ENCODE measurements around the gene BCL11A.
"Not testable (repeated sequence)": the region's sequence is repeated elsewhere in the genome, so short reads cannot be mapped to it uniquely, and the experiment has no call there.

Gene BCL11A

DNA sequence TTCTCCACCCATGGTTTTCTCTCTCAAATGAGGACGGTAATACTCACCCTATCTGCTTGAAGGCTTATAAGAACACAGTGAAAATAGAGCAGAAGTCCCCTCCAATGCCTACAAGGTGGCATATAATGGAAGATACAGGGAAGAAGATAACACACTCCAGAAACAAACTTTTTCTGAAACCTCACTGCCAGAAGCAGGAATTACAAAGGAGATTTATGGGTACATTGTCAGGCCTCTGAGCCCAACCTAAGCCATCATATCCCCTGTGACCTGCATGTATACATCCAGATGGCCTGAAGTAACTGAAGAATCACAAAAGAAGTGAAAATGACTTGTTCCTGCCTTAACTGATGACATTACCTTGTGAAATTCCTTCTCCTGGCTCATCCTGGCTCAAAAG is 136.2 kb downstream of the BCL11A start:
- not testable (repeated sequence) for DNase-seq

DNA sequence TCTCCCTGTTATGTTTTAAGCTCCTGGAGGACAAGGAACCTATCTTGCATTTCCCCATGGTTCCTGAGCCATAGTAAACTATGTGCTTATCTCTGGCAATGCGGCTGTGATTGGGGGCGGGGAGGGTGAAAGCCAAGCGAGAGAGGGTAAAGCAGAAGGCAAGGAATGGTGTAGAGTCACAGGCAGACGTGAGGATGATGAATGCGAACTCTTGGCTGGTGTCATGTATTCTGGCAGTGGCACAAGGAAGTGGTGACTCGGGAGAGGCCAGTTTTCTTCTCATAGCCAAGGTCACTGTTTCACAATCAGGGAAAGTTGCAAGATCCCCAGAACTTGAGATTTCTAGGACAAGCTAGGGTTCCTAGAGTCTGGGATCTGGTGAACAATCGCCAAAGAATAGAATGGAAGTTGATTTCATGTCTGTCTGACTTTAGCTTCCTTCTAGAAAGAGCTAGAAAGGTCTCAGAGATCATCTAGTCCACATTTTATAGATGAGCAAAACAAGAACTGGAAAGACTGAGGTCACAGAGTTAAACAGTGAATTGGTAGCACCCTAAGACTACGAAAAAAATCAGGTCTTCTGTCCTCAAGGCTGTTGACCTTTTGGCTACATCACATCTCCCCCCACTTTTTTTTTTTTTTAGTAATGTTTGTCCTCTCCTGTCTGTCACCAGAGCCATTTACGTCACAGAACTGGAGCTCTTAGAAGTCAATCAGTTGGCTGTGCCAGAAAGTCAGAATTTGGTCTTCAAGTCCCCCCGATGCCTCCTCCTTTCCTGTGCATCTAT is 137.0 kb downstream of the BCL11A start:
- no peak for DNase-seq

DNA sequence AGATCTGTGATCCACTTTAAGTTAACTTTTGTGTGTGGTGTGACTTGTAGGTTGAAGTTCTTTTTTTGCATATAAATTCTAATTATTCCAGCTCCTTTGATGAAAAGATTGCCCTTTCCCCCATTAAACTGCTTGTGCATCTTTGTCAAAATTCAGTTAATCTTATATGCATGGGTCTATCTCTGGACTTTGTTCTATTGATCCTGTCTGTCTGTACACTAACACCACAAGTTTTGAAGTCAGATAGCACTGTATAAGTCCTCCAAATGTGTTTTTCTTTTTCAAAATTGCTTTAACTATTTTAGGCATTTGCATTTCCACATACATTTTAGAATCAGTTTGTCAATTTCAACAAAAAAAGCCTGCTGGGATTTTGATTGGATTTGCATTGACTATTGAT is 137.6 kb downstream of the BCL11A start:
- DNase-seq, result no peak

DNA sequence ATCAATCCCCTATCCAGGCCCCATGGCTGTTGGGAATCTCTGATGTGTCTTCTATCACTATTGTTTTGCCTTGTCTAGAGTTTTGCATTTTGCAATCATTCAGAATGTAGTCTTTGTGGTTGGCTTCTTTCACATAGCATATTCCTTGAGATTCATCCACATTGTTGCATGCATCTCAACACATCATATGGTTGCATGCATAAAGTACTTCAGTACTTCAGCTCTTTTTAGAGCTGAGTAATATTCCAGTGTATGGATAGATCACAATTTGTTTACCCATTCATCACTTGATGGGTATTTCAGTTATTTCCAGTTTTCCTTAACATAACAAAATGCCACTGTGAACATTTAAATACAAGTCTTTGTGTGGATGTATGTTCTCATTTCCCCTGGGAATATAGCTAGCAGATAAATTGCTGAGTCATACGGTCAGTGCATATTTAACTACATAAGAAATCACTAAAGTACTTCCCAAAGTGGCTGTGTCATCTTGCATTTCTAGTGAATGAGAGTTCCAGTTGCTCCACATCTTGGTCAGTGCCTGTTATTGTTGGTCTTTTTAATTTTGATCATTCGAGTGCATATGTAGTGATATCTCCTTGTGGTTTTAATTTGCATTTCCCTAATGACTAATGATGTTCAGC is 138.8 kb downstream of the BCL11A start:
- DNase-seq, result no peak

DNA sequence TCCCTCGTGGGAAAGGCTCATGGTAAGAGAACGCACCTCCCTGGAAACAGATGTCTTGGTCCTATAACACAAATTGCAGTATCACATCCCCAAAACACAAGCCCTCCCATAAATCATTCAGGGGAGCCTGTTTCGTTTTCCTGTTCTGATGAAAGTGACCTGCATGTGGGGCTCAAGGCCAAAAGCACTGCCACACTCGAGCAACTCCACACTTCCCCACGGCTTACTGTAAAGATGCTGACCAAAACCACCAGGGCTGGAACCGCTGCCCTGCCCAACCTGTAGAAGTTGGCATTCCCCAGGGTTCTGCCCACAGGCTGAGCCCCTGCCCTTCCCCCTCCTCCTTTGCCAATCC is 139.7 kb downstream of the BCL11A start:
- DNase-seq, result no peak

DNA sequence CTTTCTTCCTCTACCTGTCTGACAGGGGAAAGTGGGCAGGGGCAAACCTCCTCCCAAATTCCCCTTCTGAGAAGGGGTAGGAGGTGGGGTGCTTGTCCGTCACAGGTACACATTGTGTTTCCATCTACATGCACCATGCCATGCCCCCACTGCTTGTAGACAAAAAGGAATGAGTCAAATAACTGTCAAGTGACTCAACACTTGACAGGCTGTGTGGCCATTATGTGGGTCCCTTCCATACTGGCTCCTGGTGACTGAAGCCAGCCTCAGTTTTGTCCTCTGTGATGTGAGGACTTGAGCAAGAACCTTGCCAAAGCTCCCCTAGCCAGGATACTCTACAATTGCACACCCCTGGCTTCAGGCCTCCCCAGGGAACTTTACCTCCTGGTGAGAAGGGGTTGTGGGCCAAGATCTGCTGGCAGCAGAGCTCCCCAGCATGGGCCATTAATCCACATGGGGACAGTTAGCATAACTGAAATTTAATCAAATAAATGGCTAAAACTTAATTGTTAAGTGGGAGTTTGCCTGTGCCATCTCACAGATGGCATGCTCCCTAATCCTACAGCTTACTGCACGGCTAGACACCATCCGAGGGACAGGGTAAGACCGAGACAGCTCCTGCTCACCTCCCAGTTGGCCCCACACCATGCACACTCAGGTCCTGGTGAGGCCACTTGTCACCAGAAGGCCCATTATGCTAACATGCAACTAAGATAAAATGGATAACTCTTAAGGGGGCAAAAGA is 140.2 kb downstream of the BCL11A start:
- DNase-seq, result no peak

DNA sequence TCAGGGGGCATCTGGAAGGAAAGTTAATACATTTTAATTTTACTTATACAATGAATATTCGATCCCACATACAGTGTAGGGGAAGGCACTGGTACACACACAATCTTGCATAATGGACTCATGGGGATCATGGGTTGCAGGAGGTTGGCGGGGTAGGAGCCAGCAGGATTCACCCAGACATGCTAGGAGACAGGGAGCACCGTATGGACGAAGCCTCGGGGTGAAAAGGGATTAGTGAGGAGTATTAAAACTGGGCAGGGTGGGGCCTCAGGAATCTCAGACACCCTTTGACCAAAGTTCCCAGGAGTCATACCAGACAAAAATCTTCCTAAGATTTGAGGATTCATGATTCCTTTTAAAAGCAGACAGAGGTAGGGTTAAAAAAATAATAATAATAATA is 140.8 kb downstream of the BCL11A start:
- no peak for DNase-seq

DNA sequence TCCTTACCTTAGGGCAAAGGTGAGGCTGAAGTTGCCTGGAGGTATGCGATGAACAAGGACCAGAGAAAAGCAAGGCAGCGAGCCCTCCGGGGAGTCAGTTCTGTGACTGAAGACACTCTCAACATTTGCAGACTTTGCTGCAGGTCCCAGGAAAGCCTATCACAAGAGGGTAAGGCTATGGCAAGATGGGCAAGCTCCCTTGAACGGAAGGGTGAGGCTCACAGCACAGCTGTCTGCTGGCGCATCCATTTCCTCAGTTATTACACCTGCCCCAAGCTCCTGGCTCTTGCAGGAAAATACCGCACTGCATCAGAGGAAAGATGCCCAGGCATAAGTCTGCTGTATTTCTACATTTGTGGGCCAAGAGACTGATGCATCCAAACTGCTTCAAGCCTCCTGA is 141.4 kb downstream of the BCL11A start:
- no peak for DNase-seq

DNA sequence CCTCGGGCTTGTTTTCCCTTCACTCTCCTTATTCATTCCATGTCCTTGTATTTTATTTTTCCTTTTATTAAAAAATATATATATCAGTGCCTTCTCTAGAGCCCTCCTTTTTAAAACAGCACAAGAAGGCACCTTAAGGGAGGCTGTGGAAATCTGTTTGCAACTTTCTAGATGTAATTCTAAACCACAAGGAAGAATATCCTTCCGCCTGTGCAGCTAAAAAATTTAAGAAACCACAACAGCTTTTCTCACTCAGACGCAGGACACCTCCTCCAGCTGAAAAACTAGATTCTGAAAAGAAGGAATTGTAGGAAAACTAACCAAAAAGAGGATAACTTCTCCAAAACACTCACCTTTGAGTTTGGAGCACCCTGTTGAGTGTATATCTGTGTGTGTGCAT is 142.2 kb downstream of the BCL11A start:
- DNase-seq, result no peak

DNA sequence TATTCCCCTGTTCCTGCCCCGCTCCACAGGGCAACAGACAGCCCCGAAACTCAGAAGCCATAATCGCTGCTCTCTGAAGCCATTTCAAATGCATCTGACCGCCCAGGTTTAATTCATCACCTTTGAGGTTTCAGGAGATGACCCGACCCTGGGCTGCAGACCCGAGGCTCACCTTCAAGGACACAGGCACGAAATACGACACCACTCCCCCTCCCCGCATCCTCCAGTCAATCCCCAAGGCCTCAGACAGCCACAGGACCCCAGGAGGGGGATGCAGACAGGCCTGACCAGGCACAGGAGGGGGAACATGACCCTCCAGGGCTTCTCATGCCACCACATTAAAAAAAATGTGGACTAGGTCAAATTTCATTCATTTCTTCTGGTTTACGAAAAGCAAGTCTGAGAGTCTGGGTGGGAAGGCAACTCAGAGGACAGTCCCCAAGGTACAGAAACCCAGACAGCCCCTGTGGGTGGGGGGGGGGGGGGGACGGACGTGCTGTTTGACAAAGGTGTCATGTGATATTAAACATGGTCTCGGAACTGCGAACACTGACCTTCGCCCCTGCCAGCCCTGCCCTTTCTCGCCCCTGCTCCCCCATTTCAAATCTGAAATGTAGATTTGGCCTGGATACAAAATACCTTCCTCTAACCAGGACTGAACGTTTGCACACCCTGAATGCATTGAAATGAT is 142.9 kb downstream of the BCL11A start:
- DNase-seq, result no peak

DNA sequence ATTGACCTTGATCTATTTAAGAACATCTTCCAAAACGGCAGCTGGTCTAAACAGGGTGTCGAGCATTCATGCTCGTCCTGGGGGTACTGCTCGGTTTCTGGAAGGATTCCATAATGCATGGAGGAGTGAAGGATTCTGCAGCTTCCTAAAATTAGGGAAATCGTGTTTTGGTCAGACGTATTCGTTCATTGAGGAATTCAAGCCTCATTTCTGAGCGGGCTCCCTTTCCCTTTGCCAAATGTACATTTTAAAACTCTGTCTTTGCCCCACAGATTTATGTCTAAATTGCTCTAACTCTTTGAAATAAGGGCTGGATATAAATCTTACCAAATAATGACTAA is 144.0 kb downstream of the BCL11A start:
- DNase-seq, result no peak

DNA sequence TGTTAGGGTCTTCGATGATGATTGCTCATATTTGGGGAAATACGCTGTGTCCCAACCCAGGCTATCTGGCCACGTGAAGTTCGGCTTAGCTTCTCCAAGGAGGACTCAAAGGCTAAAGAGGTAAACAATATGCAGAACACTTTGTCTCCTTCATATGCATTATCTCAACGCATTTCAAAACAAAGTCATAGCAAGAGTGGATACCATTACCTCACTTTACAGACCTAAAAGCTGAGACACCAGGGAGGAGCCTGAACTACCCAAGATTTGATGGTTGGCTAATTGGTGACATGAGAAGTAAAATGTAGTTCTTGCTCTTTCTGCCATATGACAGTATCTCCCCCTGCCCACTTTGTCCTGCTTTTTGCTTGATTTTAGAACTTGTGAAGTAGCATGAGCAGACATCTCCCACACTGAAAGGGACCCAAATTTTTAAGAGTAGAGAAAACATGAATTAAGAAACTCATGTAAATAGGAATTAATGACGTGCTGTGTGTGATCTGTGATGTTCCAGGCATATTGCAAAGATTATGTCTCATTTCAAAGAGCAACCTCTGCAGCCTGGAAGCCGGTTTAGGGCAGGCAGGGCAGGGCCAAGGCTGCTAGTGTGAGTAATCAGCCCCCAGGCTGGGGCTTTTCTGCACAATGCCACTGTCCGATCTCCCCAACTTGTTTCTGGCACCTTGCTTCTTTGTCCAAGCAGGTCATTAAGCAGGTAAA is 144.5 kb downstream of the BCL11A start:
- DNase-seq, result no peak

DNA sequence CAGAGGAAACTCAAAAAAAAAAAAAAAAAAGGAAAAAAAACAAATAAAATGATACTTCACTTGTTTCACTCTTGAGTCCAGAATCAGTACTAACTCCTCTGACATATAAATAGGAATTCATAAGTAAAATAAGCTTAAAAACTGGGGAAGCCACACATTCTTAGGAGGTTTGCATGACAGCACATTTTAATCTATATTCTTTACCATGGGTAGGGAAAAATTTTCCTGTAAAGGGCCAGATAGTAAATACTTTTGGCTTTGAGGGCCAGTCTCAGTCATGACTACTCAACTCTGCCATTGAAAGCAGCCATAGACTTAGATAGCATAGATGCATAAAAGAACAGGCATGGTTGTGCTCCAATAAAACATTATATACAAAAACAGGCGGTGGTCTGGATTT is 145.2 kb downstream of the BCL11A start:
- DNase-seq, result no peak

DNA sequence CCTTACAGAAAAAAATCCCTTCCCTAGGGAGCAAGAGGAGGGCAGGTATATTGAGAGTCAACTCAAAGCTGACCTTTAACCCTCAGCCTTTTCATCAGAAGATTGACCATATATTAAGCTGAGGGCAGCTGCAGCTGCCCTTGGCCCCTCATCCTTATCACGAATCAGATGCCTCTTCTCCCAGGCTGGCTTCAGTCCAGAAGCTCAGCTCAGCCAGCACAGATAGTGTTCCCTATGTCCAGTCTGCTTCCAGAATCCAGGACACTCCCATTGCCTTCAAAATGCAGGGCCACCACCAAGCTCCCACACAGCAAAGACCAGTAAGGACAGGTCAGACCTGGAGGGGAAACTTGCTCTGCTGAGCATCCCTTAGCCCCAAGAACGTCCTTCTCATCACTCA is 146.1 kb downstream of the BCL11A start:
- no peak for DNase-seq

DNA sequence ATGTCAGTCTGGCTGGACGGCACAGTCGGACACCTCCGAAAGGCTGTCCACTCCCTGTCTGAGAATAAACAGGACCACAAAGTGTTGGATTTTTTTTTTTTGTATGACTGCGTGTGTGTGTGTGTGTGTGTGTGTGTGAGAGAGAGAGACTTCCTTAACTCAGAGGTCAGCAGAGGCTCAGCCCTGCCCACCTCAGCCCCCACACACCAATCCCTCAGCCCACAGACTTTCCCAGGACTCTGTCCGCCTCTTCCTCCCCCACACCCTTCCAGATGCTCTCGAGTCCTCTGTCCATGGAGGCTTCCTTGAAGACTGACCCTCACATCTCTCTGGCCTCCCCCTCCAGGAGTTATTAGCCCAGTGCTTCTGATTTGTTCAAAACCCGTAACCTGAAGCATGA is 147.3 kb downstream of the BCL11A start:
- DNase-seq, result no peak

DNA sequence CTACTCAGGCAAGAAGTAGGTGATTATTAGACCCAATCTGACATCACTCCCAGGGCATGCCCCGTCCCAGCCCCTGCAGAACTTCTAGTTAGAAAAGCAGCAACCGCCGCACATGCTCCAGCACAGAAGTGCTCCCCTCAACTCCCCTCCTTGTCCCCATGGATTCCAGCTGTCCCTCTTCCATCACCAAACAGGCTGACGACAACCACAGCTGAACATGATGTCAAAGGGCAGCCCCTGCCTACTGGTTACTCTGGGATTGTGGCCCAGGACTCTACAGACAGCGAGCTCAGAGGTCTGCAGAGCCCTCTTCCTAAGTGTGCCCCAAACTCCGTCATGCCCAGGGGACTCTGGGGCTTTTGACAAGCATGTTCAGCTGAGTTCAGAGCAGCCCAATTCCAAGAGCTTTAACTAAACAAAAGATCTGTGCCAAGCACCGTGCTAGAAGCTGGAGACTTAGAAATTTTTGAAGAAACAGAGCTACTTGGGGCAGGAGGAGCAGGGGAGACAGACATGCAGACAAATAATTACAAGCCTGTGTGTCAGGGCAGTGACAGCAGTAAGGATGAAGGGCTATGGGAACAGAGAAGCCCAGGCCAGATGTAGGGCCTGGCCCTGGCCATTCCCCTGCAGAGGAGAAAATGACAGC is 148.1 kb downstream of the BCL11A start:
- no peak for DNase-seq
